HG03432 (cell line): Measurements from ENCODE around the gene TRIM13.
"Not testable (repeated sequence)": the region's sequence is repeated elsewhere in the genome, so short reads cannot be mapped to it uniquely, and the experiment has no call there.

ENCODE experiments used
- ATAC-seq: cut with Tn5 transposase; IDR thresholded peaks from one replicate; pipeline ENCODE4 v1.9.1; 2021; ENCODE audit warnings: mild to moderate bottlenecking, moderate library complexity; ENCODE audit not compliant: unreplicated experiment

Gene TRIM13

GRCh38 chr13:50055454-50055853, 58.6 kb downstream of the TRIM13 start:
- ATAC-seq = no peak

- ATAC-seq = no peak
These were observed 63.9 kb downstream of the TRIM13 start for GRCh38 chr13:50060718-50061117.

DNA sequence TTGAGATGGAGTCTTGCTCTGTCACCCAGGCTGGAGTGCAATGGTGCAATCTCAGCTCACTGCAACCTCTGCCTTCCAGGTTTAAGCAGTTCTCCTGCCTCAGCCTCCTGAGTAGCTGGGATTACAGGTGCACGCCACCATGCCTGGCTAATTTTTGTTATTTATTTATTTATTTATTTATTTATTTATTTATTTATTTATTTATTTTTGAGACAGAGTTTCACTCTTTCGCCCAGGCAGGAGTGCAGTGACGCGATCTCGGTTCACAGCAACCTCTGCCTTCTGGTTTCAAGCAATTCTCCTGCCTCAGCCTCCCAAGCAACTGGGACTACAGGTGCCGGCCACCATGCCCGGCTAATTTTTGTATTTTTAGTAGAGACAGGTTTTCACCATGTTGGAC, 65.5 kb downstream of the TRIM13 start:
- ATAC-seq = not testable (repeated sequence)

DNA sequence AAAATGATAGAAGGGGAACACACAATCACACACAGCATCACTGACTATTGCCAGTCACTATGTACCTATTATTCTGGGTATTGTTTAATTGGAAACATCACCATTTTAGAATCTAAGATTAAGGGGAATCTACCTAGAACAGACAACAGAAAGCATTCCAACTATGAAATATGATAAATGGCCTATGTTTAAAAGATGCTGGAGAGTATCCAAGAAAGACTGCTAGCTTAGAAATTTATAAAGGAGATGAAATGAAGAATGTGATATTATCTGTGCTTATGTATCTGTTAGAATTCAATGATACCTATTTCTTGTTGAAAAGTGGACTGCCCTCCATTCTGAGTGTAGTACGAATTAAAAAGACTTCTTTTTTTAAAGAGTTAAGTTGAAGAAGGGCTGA, 68.9 kb downstream of the TRIM13 start:
- ATAC-seq = no peak
